K562 (cell line): Measurements from ENCODE around the gene SORCS1. TPM values are rescaled to one million over a fixed set of nuclear protein-coding genes. Genes with fewer than 3 reads are reported as not detected.
A peak's percentile ranks its signal among the peaks of the same experiment; 100 is the strongest.

Source experiments
- ATAC-seq: fragments of 200-7000 bp; cut with Tn5 transposase; 3 replicates; pipeline ENCODE4 v1.9.1; 2020; ENCODE audit warnings: moderate library complexity
- BruUV-seq: library from RNA; stranded (reverse); fragments of 400-500 nt; replicated peaks from 2 replicates; lab custom pipeline; 2021; lab: Mats Ljungman, UMichigan
- CTCF ChIA-PET: fragments of 300-600 bp; formaldehyde crosslinking; extraction: SDS; loops from one replicate; lab custom pipeline; 2021; ENCODE audit warnings: low intra/inter-chr PET ratio; lab: Yijun Ruan, JAX
- POLR2A ChIA-PET: fragments of 300-600, 350-650 bp; sonication (Branson Sonifier 250); formaldehyde crosslinking; extraction: SDS; loops from one replicate; lab custom pipeline; 2021; ENCODE audit warnings: antibody characterized with exemption, inconsistent platforms; lab: Yijun Ruan, JAX
- DNase-seq, 4 experiments: peaks; one replicate each; pipeline versions ENCODE4 v3.0.0 to v3.0.0-alpha.2; 2011 to 2018; ENCODE audit warnings: low spot score in 3 of 4, mixed read lengths in 3 of 4; ENCODE audit errors: extremely low read depth in 1 of 4
- FAIRE-seq: peaks from 2 replicates; lab custom pipeline; 2011; peaks lifted over from hg19 to GRCh38; lab: Jason Lieb, UNC
- H2AFZ ChIP-seq: 2 replicates; pipeline ENCODE4 v1.6.0; 2011; ENCODE audit warnings: low read depth, low read length, control low read depth, inconsistent platforms
- H3K27ac ChIP-seq: fragments of 200-600 bp; 3 replicates; pipeline ENCODE4 v1.8.0; 2011; ENCODE audit warnings: low read depth, mild to moderate bottlenecking, control low read depth, inconsistent platforms, low read length, moderate library complexity, mixed read lengths; ENCODE audit errors: extremely low read depth
- H3K27me3 ChIP-seq, 2 experiments: fragments of 300-600 bp in 1 of 2; 2 replicates in 1 of 2; 3 replicates in 1 of 2; pipeline versions ENCODE4 v1.6.0 to v1.8.0; 2011; ENCODE audit warnings: inconsistent platforms in 2 of 2, low read length in 2 of 2, mild to moderate bottlenecking in 1 of 2, mixed read lengths in 1 of 2, moderate library complexity in 1 of 2; ENCODE audit not compliant: control insufficient read depth in 2 of 2, insufficient read depth in 2 of 2
- H3K36me3 ChIP-seq: fragments of 300-600 bp; 3 replicates; pipeline ENCODE4 v1.8.0; 2011; ENCODE audit warnings: mild to moderate bottlenecking, low read length, inconsistent platforms; ENCODE audit not compliant: control insufficient read depth, insufficient read depth
- H3K4me1 ChIP-seq, 2 experiments: fragments of 200-600 bp in 1 of 2; replicated peaks in 1 of 2; 2 replicates in 1 of 2; 3 replicates in 1 of 2; pipeline versions ENCODE4 v1.5.1 to v1.8.0; 2011; ENCODE audit warnings: inconsistent platforms in 2 of 2, low read length in 2 of 2, mild to moderate bottlenecking in 1 of 2, mixed read lengths in 1 of 2, moderate library complexity in 1 of 2; ENCODE audit not compliant: control insufficient read depth in 2 of 2, insufficient read depth in 2 of 2
- H3K4me2 ChIP-seq: 2 replicates; pipeline ENCODE4 v1.6.1; 2011; ENCODE audit warnings: low read length, control low read depth, inconsistent platforms, mixed read lengths; ENCODE audit not compliant: insufficient read depth
- H3K4me3 ChIP-seq: fragments of 200-600 bp; sonication (generic), shearing (Covaris generic); 2 replicates; pipeline ENCODE4 v1.5.1; 2016; ENCODE audit warnings: control low read depth, inconsistent platforms
- H3K79me2 ChIP-seq: fragments of 200-600 bp; 3 replicates; pipeline ENCODE4 v1.8.0; 2011; ENCODE audit warnings: low read length, inconsistent platforms; ENCODE audit not compliant: control insufficient read depth, insufficient read depth
- H3K9ac ChIP-seq, 2 experiments: 2 replicates each; pipeline versions ENCODE4 v1.6.0 to v1.6.1; 2011; ENCODE audit warnings: low read depth in 2 of 2, low read length in 2 of 2, control low read depth in 1 of 2, inconsistent platforms in 1 of 2, mild to moderate bottlenecking in 1 of 2, mixed read lengths in 1 of 2; ENCODE audit not compliant: insufficient read depth in 1 of 2
- H3K9me1 ChIP-seq: one replicate; pipeline ENCODE4 v1.6.0; 2011; ENCODE audit warnings: inconsistent platforms, mild to moderate bottlenecking, low read length, moderate library complexity; ENCODE audit not compliant: control insufficient read depth, insufficient read depth
- H3K9me3 ChIP-seq: replicated peaks from 2 replicates; pipeline ENCODE4 v1.5.1; 2011; ENCODE audit warnings: low read depth, low read length, inconsistent platforms; ENCODE audit not compliant: control insufficient read depth, insufficient read depth
- H4K20me1 ChIP-seq: replicated peaks from 2 replicates; pipeline ENCODE4 v1.6.1; 2011; ENCODE audit warnings: low read length, inconsistent platforms, mixed read lengths; ENCODE audit not compliant: control insufficient read depth, insufficient read depth
- ATF3 ChIP-seq, 2 experiments: fragments of 450-650 bp in 1 of 2; sonication (generic) in 1 of 2; formaldehyde crosslinking in 1 of 2; IDR thresholded peaks in 1 of 2; conservative IDR thresholded peaks in 1 of 2; 2 replicates each; pipeline versions ENCODE4 v1.6.1 to v1.8.1; 2016 to 2023; ENCODE audit warnings: mild to moderate bottlenecking in 2 of 2, moderate library complexity in 2 of 2, inconsistent platforms in 1 of 2, missing genetic modification reagents in 1 of 2
- CEBPG ChIP-seq, 3 experiments: fragments of 200-800 bp in 1 of 3; sonication (Bioruptor generic) in 1 of 3; sonication (generic) in 1 of 3; formaldehyde crosslinking in 1 of 3; IDR thresholded peaks in 2 of 3; conservative IDR thresholded peaks in 1 of 3; 2 replicates each; pipeline versions ENCODE4 v1.6.1 to v1.8.0; 2016 to 2022; ENCODE audit warnings: missing compliant biosample characterization in 2 of 3, missing genetic modification characterization in 2 of 3, mild to moderate bottlenecking in 1 of 3, missing genetic modification reagents in 1 of 3
- ZNF3 ChIP-seq: fragments of 250-450 bp; sonication (Bioruptor Pico); IDR thresholded peaks from 2 replicates; pipeline ENCODE4 v1.5.0; 2021; ENCODE audit warnings: mild to moderate bottlenecking, moderate library complexity
- WGBS: fragments of 100-300 bp; shearing (Covaris generic); methylation state at CpG from one replicate; pipeline ENCODE4 v1.1.6; 2016; ENCODE audit warnings: low coverage, mixed read lengths; ENCODE audit not compliant: insufficient coverage; ENCODE audit errors: missing lambda C conversion rate; 5-methylcytosine and 5-hydroxymethylcytosine counted together
- in situ Hi-C: fragments of 300-500 bp; cut with MboI; formaldehyde crosslinking; loops from 4 replicates; pipeline ENCODE4 v1.15.0; 2018; ENCODE audit warnings: inconsistent platforms, mixed read lengths
- intact Hi-C: fragments of 100-400 bp; cut with micrococcal nuclease; formaldehyde crosslinking; loops from 2 replicates; pipeline ENCODE4 v1.14.2; 2022
- polyA plus RNA-seq, 8 experiments: library from polyadenylated mRNA; depleted of rRNA in 4 of 8; stranded (reverse) in 5 of 8; unstranded in 3 of 8; fragments of >200 nt; fragmentation: Nextera tagmentation in 2 of 8; fragmentation: Illumina TruSeq in 1 of 8; extraction: Ambion mirVana in 2 of 8; extraction: Trizol in 1 of 8; gene quantifications; 2 replicates each; pipeline versions ENCODE4 v1.2.1 to v1.2.3, GENCODE V29; 2011 to 2014; ENCODE audit warnings: inconsistent platforms in 1 of 8, missing spikeins in 1 of 8
- total RNA-seq, 7 experiments: library from RNA; depleted of rRNA in 6 of 7; stranded (reverse); fragments of >200 nt in 6 of 7; fragmentation: Illumina TruSeq in 2 of 7; extraction: Trizol in 2 of 7; gene quantifications; 2 replicates each; pipeline versions ENCODE4 v1.2.1 to v1.2.3, GENCODE V29; 2011 to 2021; ENCODE audit warnings: low replicate concordance in 1 of 7

The SORCS1 gene
- total and polyA plus RNA-seq, 9 of the 15 experiments (the other 6 are each of a cell fraction or from before 2014, with no cell fraction given): 1.5 to 3.9 (median 2.7) TPM

- in situ Hi-C loops: no loop called here
- POLR2A ChIA-PET: no interaction called here
- FAIRE-seq: no peak
Observed at GRCh38 chr10:106981452-106982075, 182.9 kb downstream of the SORCS1 start.

More at GRCh38 chr10:106981452-106982075, 182.9 kb downstream of the SORCS1 start:
- H3K27ac ChIP-seq: no peak overlapping the region
- intact Hi-C loops: no loop called here
- H3K4me3 ChIP-seq: no peak overlapping the region
- no TSS peak for BruUV-seq
- H4K20me1 ChIP-seq: no peaks in the 10 kb centered on the region
- H3K27me3 ChIP-seq: no peaks in the 10 kb centered on the region
- no peaks in the 10 kb centered on the region for H3K9me3 ChIP-seq
- no peaks in the 10 kb centered on the region for H3K9me1 ChIP-seq
- no peaks in the 10 kb centered on the region for H3K79me2 ChIP-seq
- CTCF ChIA-PET: no interaction called here
- no peak overlapping the region for H3K4me2 ChIP-seq
- peak; percentile 46; the same call in 1 of the 2 replicates for TF ChIP-seq ATF3 (IDR thresholded peaks at IDR 0.05)
- no peak for TF ChIP-seq ATF3 (CRISPR knock-in tag; conservative IDR thresholded peaks at IDR 0.05)
- no peak for TF ChIP-seq ZNF3 (CRISPR knock-in tag)
- no peak for TF ChIP-seq CEBPG (CRISPR knock-in tag; IDR thresholded peaks at IDR 0.05)
- TF ChIP-seq CEBPG (tag; conservative IDR thresholded peaks at IDR 0.05 in 1 of 2, IDR thresholded peaks at IDR 0.05 in 1 of 2): peak; percentile 20 to 42; a peak in 3 of 4 replicates
- TF ChIP-seq, all 486 proteins: peak for 2
- Histone ChIP-seq H3K36me3 (no peaks in the 10 kb centered on the region), H3K9ac (no peak overlapping the region), H3K4me1 (no peaks in the 10 kb centered on the region), H2AFZ (no peak overlapping the region)
- WGBS: 38% methylated on average over 5 of the region's 6 CpGs
- DNase-seq (no peak), ATAC-seq (no peak)
